Activated T-cell treated with anti-CD3 and anti-CD28 coated beads for 24 hours (primary cell): ENCODE data around the gene CRABP2.

Experiments
- DNase-seq: peaks from one replicate; pipeline ENCODE4 v3.0.0-alpha.2; 2020; ENCODE audit warnings: low read depth

The CRABP2 gene

DNA sequence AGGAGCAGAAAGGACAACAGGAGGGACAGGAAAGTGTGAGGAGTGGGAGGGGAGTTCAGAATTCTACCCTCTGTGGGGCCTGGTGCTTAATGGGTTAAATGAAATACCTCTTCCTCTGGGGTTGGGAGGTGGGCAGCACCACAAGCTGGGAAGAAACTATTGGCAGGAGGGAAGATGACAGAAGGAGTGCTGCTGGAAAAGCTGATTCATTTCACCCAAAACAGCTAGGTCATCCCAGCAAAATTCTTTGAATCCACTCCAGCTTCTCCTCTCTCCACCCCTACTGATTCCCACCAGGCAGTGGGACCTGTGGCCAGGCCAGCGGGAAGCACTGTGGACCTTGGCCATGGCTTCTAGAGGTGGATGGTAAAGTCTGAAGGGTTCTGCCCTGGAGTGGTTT, 50.7 kb downstream of the CRABP2 start:
- DNase-seq = no peak

DNA sequence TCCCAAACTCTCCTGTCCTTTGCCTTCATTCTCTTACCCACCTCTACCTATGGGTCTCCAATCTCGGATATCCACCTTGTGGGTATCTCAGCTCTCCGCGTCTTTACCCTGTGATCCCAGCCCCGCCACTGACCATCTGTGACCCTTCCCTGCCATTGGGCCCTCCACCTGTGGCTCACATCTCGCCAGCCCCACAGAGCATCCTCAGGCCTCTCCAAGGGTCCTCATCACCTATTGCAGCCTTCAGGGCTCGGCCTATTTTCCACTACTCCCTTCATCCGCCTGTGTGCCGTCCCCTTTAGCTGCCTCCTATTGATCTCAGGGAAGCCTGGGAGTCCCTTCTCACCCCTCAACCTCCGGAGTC, 52.4 kb downstream of the CRABP2 start:
- no peak for DNase-seq

DNA sequence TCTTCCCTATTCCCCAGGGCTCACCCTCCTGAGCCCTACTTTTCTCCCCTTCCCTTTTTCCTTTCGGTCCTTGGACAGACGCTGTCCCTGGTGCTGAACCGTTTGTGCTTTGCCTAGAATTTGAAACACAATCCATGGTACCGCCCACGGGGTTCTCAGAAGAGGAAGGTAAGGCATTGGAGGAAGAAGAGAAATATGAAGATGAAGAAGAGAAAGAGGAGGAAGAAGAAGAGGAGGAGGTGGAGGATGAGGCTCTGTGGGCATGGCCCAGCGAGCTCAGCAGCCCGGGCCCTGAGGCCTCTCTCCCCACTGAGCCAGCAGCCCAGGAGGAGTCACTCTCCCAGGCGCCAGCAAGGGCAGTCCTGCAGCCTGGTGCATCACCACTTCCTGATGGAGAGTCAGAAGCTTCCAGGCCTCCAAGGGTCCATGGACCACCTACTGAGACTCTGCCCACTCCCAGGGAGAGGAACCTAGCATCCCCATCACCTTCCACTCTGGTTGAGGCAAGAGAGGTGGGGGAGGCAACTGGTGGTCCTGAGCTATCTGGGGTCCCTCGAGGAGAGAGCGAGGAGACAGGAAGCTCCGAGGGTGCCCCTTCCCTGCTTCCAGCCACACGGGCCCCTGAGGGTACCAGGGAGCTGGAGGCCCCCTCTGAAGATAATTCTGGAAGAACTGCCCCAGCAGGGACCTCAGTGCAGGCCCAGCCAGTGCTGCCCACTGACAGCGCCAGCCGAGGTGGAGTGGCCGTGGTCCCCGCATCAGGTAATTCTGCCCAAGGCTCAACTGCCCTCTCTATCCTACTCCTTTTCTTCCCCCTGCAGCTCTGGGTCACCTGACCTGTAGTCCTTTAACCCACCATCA, 53.0 kb downstream of the CRABP2 start:
- no peak for DNase-seq
